ENCODE measurements around the gene MYH15.

MYH15 gene

DNA sequence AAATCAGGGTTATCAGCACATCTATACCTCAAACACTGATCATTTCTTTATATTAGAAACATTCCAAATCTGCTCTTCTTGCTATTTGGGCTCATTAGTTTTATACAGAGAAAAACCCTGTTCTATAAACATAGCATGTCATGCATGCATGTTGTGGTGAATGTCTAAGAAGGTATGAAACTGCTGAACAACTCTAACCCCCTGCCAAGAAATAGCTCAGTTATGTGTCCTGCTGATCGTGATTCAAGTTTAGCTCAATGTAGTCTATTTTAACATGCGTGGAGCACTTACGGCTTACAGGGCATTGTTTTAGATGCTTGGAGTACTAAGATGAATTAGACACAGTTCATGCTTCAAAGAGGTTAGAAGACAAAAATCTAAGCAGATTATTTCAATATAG lies 35.8 kb downstream of the MYH15 start:
- Histone ChIP-seq H3K4me1 (ENCODE audit: control insufficient read depth, insufficient read depth, low read length) (peaks cover 4% of the 10 kb centered on the region; the same call in 1 of the 2 replicates), H3K9me3 (ENCODE audit: control insufficient read depth, insufficient read depth, low read length) (no peaks in the 10 kb centered on the region), H3K27me3 (ENCODE audit: control insufficient read depth, insufficient read depth, low read length) (no peaks in the 10 kb centered on the region), H3K4me3 (ENCODE audit: low read depth, low read length) (no peak overlapping the region), H3K36me3 (ENCODE audit: control insufficient read depth, insufficient read depth, low read length) (no peaks in the 10 kb centered on the region), H3K9ac (ENCODE audit: low read depth, low read length) (no peak overlapping the region), H3K27ac (ENCODE audit: low read depth, low read length) (no peak overlapping the region)

DNA sequence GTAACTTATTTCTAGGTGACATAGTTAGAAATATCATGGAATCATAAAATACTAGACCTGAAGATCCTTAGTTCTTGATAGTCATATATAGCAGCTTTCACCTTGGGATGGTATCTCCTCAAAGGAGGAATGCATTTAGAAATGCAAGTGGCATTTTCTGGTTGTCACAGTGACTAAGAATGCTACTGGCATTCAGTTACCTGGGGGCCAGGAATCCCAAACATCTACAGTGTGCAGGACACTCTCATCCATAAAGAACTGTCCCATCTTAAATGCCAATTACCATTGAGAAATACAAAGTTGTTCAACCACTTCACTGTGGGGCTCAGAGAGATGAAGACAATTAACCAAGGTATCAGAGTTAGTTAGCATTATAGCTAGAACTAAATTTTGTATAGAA lies 36.7 kb downstream of the MYH15 start:
- H3K27me3 ChIP-seq (ENCODE audit: control insufficient read depth, insufficient read depth, low read length): no peaks in the 10 kb centered on the region
- no peak overlapping the region for H3K4me3 ChIP-seq (ENCODE audit: low read depth, low read length)
- H3K27ac ChIP-seq (ENCODE audit: low read depth, low read length): no peak overlapping the region
- H3K9me3 ChIP-seq (ENCODE audit: control insufficient read depth, insufficient read depth, low read length): no peaks in the 10 kb centered on the region
- no peaks in the 10 kb centered on the region for H3K36me3 ChIP-seq (ENCODE audit: control insufficient read depth, insufficient read depth, low read length)
- peaks cover 4% of the 10 kb centered on the region; the same call in 1 of the 2 replicates for H3K4me1 ChIP-seq (ENCODE audit: control insufficient read depth, insufficient read depth, low read length)
- H3K9ac ChIP-seq (ENCODE audit: low read depth, low read length): no peak overlapping the region

DNA sequence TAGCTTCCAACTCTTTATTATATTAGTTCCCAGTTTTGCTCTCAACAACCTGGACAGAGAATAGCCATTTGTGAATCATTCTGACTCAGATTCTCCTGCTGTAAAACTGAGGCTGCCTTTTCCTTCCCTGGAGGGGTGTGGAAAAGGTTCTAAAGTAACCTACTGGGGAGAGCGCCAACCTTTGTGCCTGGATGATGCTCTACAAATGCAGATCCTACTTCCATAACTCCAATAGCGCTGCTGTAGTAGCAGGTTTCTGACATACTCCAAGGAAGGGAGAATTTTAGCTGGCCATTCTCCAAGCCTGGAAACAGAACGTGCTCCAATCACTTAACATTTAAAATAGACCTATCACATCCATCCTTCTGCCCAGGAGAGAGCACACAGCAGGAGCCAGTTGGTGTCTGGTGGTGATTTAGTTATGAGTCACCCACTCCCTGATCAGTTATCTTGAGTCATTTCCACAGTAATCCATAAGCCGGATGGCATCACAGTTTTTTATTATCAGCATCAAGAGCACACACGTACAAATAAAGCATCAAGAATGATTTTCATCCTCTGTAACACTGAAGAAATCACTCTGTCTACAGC lies 38.3 kb downstream of the MYH15 start:
- no peak overlapping the region for H3K4me3 ChIP-seq (ENCODE audit: low read depth, low read length)
- peaks cover 4% of the 10 kb centered on the region; the same call in 1 of the 2 replicates for H3K4me1 ChIP-seq (ENCODE audit: control insufficient read depth, insufficient read depth, low read length)
- H3K27me3 ChIP-seq (ENCODE audit: control insufficient read depth, insufficient read depth, low read length): no peaks in the 10 kb centered on the region
- H3K27ac ChIP-seq (ENCODE audit: low read depth, low read length): peak overlapping the region; percentile 22
- no peak overlapping the region for H3K9ac ChIP-seq (ENCODE audit: low read depth, low read length)
- H3K36me3 ChIP-seq (ENCODE audit: control insufficient read depth, insufficient read depth, low read length): no peaks in the 10 kb centered on the region
- H3K9me3 ChIP-seq (ENCODE audit: control insufficient read depth, insufficient read depth, low read length): no peaks in the 10 kb centered on the region

DNA sequence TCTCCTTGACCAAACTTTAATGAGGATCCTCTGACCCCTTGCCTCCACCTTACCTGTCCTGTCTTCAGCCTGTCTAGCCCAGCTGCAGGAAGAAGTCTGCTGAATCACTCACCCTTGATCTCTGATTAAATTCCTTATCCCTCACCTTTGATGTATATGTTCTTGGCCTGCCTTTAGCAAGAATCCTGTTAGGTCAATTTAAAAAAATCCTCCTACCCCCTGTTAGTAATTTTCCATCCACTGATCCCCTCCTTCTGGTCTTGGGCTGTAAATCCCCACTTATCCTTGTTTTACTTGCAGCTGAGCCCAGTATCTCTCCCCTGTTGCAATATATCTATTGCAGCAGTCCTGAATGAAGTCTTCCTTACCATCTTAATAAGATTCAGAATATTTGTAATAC lies 39.0 kb downstream of the MYH15 start:
- H3K4me1 ChIP-seq (ENCODE audit: control insufficient read depth, insufficient read depth, low read length): peaks cover 4% of the 10 kb centered on the region; the same call in 1 of the 2 replicates
- no peaks in the 10 kb centered on the region for H3K9me3 ChIP-seq (ENCODE audit: control insufficient read depth, insufficient read depth, low read length)
- H3K4me3 ChIP-seq (ENCODE audit: low read depth, low read length): no peak overlapping the region
- no peak overlapping the region for H3K27ac ChIP-seq (ENCODE audit: low read depth, low read length)
- H3K9ac ChIP-seq (ENCODE audit: low read depth, low read length): no peak overlapping the region
- no peaks in the 10 kb centered on the region for H3K36me3 ChIP-seq (ENCODE audit: control insufficient read depth, insufficient read depth, low read length)
- no peaks in the 10 kb centered on the region for H3K27me3 ChIP-seq (ENCODE audit: control insufficient read depth, insufficient read depth, low read length)

DNA sequence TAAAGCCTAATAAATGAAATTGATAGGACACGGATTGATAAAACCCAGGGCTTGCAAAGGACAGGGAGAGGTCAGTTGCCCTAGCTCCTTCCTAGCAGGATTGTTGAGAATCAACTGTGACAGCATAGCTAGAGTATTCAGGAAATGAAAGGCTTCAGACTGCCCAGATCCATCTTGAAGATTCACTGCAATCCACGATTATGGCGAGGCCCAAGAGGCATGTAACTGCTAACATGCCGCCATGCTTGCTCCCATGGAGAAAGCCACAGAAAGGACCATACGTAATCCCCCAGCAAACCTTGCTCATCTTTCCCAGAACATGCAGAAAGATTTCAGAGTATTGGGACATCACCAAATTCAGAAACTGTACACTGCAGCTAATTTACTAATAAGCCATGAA lies 41.3 kb downstream of the MYH15 start:
- no peak overlapping the region for H3K27ac ChIP-seq (ENCODE audit: low read depth, low read length)

DNA sequence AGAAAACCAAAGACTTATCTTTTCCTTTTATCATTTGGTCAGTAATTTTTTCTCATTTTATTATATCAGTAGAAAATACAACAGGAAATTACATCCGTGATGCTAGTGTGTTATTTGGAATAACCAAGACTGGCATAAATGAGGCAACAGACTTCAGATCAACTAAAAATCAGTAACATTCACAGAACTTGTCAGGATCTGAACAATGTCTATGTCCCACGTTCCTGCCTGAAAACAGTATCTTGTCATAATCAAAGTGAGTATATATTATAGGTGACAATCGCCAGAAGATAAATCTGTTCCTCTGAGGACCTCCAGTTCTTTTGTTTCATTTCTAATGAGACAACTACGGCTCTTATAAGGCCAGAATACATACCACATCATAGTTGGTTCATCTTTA lies 41.8 kb downstream of the MYH15 start:
- no peaks in the 10 kb centered on the region for H3K36me3 ChIP-seq (ENCODE audit: control insufficient read depth, insufficient read depth, low read length)
- H3K27ac ChIP-seq (ENCODE audit: low read depth, low read length): no peak overlapping the region
- H3K27me3 ChIP-seq (ENCODE audit: control insufficient read depth, insufficient read depth, low read length): no peaks in the 10 kb centered on the region
- H3K9ac ChIP-seq (ENCODE audit: low read depth, low read length): no peak overlapping the region
- H3K4me1 ChIP-seq (ENCODE audit: control insufficient read depth, insufficient read depth, low read length): peaks cover 4% of the 10 kb centered on the region; the same call in 1 of the 2 replicates
- H3K4me3 ChIP-seq (ENCODE audit: low read depth, low read length): no peak overlapping the region
- no peaks in the 10 kb centered on the region for H3K9me3 ChIP-seq (ENCODE audit: control insufficient read depth, insufficient read depth, low read length)

More for the DNA sequence above, 41.3 kb downstream of the MYH15 start:
- no peak overlapping the region for H3K4me3 ChIP-seq (ENCODE audit: low read depth, low read length)
- no peaks in the 10 kb centered on the region for H3K9me3 ChIP-seq (ENCODE audit: control insufficient read depth, insufficient read depth, low read length)
- peaks cover 4% of the 10 kb centered on the region; the same call in 1 of the 2 replicates for H3K4me1 ChIP-seq (ENCODE audit: control insufficient read depth, insufficient read depth, low read length)
- no peaks in the 10 kb centered on the region for H3K27me3 ChIP-seq (ENCODE audit: control insufficient read depth, insufficient read depth, low read length)
- no peaks in the 10 kb centered on the region for H3K36me3 ChIP-seq (ENCODE audit: control insufficient read depth, insufficient read depth, low read length)
- H3K9ac ChIP-seq (ENCODE audit: low read depth, low read length): no peak overlapping the region

DNA sequence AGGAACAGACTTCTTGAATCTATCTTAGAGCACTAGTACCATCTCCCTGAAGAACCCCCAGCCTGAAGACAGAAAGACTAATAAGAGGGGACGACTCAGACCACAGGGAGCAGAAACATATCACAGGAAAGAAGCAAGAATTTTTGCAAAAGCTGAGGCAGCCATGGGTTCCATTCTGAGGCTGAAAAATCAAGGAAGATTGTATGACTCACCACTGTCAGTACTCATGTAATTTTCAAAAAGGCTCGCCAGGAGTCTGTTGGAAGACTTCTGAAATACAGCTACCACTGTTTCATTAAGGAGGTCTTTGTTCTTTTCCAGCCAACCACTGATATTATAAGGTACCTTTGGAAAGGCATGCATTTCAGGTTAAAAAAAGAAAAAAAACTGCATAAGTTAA lies 47.5 kb downstream of the MYH15 start:
- Histone ChIP-seq H3K4me1 (ENCODE audit: control insufficient read depth, insufficient read depth, low read length) (no peaks in the 10 kb centered on the region), H3K27ac (ENCODE audit: low read depth, low read length) (no peak overlapping the region), H3K27me3 (ENCODE audit: control insufficient read depth, insufficient read depth, low read length) (no peaks in the 10 kb centered on the region), H3K4me3 (ENCODE audit: low read depth, low read length) (no peak overlapping the region), H3K36me3 (ENCODE audit: control insufficient read depth, insufficient read depth, low read length) (no peaks in the 10 kb centered on the region), H3K9me3 (ENCODE audit: control insufficient read depth, insufficient read depth, low read length) (no peaks in the 10 kb centered on the region), H3K9ac (ENCODE audit: low read depth, low read length) (no peak overlapping the region)

DNA sequence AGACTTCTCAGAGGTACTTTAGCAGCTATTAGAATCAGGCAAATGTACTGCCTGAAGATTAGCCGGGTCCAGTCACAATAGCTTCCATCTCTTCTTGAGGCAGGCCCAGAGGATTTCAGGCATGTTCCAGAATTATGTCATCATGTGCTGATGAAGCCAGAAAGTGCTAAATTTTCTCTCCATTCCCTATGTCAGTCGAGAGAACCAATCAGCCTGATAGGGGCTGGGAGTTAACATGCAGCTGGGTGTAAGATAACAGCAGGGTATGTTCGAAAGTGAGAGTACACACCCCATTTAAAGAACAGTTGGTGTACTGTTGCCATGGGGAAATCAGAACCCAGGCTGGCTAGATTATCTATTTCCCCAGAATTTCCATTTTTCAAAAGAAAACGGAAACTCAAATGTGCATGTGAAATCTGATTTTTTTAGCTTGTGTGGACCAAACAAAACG lies 48.7 kb downstream of the MYH15 start:
- Histone ChIP-seq H3K36me3 (ENCODE audit: control insufficient read depth, insufficient read depth, low read length) (no peaks in the 10 kb centered on the region), H3K4me3 (ENCODE audit: low read depth, low read length) (no peak overlapping the region), H3K27me3 (ENCODE audit: control insufficient read depth, insufficient read depth, low read length) (no peaks in the 10 kb centered on the region), H3K9ac (ENCODE audit: low read depth, low read length) (no peak overlapping the region), H3K9me3 (ENCODE audit: control insufficient read depth, insufficient read depth, low read length) (no peaks in the 10 kb centered on the region), H3K4me1 (ENCODE audit: control insufficient read depth, insufficient read depth, low read length) (no peaks in the 10 kb centered on the region), H3K27ac (ENCODE audit: low read depth, low read length) (no peak overlapping the region)

DNA sequence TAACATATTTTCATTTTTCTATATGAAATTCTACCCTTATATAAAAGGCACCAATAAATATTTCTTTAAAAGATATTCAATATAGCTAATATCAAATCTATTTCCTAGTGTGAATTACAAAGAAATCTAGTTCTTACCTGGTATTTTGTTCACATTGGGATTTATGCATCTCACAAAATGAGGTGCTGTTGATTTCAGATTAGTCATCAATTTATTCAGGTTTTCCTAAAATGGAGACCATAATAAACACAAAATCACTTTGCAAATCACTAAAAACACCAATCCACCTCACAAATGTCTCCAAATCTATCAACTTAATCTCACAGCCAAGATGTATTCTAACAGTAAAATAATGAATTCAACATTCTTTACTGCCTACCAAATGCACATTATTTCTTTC lies 51.2 kb downstream of the MYH15 start:
- Histone ChIP-seq H3K9ac (ENCODE audit: low read depth, low read length) (no peak overlapping the region), H3K27me3 (ENCODE audit: control insufficient read depth, insufficient read depth, low read length) (no peaks in the 10 kb centered on the region), H3K4me3 (ENCODE audit: low read depth, low read length) (no peak overlapping the region), H3K4me1 (ENCODE audit: control insufficient read depth, insufficient read depth, low read length) (no peaks in the 10 kb centered on the region), H3K9me3 (ENCODE audit: control insufficient read depth, insufficient read depth, low read length) (no peaks in the 10 kb centered on the region), H3K27ac (ENCODE audit: low read depth, low read length) (no peak overlapping the region), H3K36me3 (ENCODE audit: control insufficient read depth, insufficient read depth, low read length) (no peaks in the 10 kb centered on the region)

DNA sequence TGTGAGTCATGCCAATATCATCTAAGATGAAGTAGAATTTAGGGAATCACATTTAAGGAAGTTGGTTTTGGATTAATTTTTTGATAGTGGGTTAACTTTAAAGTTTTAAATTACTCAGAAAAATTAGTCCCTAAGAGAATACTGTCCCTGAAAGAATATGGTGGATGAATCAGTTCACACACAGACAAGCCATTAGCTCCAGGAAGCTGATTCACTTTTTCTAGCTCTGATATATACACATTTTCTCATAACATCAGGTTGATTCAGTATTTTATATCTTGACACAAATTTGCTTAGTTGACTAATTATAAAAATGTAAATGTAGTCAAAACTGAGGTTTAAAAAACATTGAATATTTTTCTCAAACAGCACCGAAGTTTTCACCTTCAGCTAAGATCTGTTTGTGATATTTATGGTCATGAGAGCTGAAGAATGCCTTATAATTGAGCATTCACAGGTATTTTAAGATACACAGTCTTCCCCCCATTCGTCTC lies 55.1 kb downstream of the MYH15 start:
- no peaks in the 10 kb centered on the region for H3K36me3 ChIP-seq (ENCODE audit: control insufficient read depth, insufficient read depth, low read length)
- H3K4me3 ChIP-seq (ENCODE audit: low read depth, low read length): no peak overlapping the region
- H3K27me3 ChIP-seq (ENCODE audit: control insufficient read depth, insufficient read depth, low read length): no peaks in the 10 kb centered on the region
- no peaks in the 10 kb centered on the region for H3K4me1 ChIP-seq (ENCODE audit: control insufficient read depth, insufficient read depth, low read length)
- H3K27ac ChIP-seq (ENCODE audit: low read depth, low read length): no peak overlapping the region
- H3K9ac ChIP-seq (ENCODE audit: low read depth, low read length): no peak overlapping the region
- H3K9me3 ChIP-seq (ENCODE audit: control insufficient read depth, insufficient read depth, low read length): no peaks in the 10 kb centered on the region

DNA sequence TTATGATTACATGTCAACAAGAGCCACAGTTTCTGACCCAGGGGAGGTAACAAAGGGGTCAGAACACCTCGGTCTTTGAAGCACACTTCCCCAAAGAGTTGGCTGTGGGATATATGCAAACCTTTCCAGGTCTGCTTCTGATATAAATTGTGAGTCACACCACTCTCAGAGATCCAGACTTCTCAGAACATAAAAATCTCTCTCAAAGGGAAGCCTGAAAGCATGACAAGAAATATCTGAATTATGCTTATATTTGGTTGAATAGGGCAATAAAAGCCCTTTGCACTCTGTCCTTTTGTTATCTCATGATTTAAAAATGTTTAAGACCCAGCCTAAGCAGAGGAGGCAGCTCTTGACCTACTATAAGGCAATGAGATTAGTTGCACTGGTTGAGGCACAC lies 56.8 kb downstream of the MYH15 start:
- H3K27ac ChIP-seq (ENCODE audit: low read depth, low read length): no peak overlapping the region
- no peak overlapping the region for H3K9ac ChIP-seq (ENCODE audit: low read depth, low read length)
- no peaks in the 10 kb centered on the region for H3K27me3 ChIP-seq (ENCODE audit: control insufficient read depth, insufficient read depth, low read length)
- no peaks in the 10 kb centered on the region for H3K9me3 ChIP-seq (ENCODE audit: control insufficient read depth, insufficient read depth, low read length)
- no peak overlapping the region for H3K4me3 ChIP-seq (ENCODE audit: low read depth, low read length)
- no peaks in the 10 kb centered on the region for H3K36me3 ChIP-seq (ENCODE audit: control insufficient read depth, insufficient read depth, low read length)
- no peaks in the 10 kb centered on the region for H3K4me1 ChIP-seq (ENCODE audit: control insufficient read depth, insufficient read depth, low read length)
